ENCODE results near the gene NR2F2. TPM values are rescaled to one million over a fixed set of nuclear protein-coding genes. Genes with fewer than 3 reads are reported as not detected.
A peak's percentile ranks its signal among the peaks of the same experiment; 100 is the strongest.

Gene NR2F2
- total RNA-seq, 1 experiment from 2014 or later = 140 TPM

DNA sequence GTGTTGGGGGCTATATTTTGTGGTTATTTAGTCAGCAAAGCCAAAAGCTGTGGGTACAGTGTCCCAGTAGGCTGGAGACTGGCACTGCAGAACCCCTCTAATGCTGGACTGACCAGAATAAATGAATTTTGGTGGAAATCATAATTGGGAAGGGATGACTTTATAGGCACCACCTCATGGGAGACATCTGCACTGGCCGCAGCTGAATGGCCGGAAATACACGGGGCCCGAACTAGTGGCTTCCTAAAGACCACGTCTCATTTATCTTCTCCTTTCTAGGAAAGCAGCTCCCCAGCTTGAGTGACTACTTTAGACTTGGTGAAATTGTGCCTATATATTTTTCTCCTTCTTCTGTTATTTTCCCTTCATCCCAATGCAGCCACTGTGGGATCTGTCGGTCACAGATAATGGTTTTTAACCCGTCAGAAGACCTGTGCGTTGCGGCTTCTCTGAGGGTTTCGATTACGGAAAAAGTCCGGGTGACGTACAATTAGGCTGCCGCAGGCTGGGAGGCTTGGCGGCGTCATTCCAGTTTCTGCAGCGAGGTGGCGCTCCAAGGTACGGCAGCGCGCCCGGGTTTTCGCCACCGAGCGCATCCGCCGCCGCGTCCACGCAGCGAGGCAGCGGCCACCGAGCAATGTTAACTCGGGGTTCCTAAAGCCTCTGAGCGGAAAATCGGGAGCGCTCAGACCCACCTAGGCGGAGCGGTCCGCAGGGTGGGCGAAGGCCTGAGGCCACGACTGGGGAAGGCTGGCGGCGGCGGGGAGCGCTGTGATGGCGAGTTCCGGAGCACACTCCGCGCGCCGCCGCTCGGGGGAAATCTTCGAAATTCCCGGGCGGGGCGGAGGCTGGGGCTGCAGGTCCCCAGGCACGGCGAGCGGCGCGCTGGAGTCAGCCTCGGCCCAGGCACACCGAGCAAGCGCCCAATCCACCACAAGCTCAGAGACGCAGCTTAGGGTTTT lies 26.3 kb downstream of the NR2F2 start:
- DNase-seq = peak; percentile 82 to 92
- Mint-ChIP-seq H3K27ac (ENCODE audit: unreplicated experiment) (peak overlapping the region; percentile 83), H3K4me1 (ENCODE audit: low read depth, unreplicated experiment) (peaks cover 8% of the 10 kb centered on the region), H3K36me3 (ENCODE audit: insufficient read depth, unreplicated experiment) (peaks cover 44% of the 10 kb centered on the region), H3K4me3 (ENCODE audit: unreplicated experiment) (peak overlapping the region; percentile 82), H3K27me3 (ENCODE audit: insufficient read depth, unreplicated experiment) (no peaks in the 10 kb centered on the region), H3K9me3 (ENCODE audit: unreplicated experiment) (no peaks in the 10 kb centered on the region)
- no TSS peak for BruUV-seq (replicated peaks)
- H3K4me3 ChIP-seq (ENCODE audit: low read depth, low read length) = peak overlapping the region; percentile 80
- no peaks in the 10 kb centered on the region for H3K4me1 ChIP-seq
- ChIA-PET POLR2A (no interaction called here), CTCF (interaction anchor here (0.6 to 0.7 kb wide), 2 partner anchors 26 to 95 kb away, joined by 3 read pairs; no protein-coding TSS in a partner anchor)
- H3K36me3 ChIP-seq (ENCODE audit: control insufficient read depth, insufficient read depth, low read length) = no peaks in the 10 kb centered on the region
- H3K27me3 ChIP-seq (replicated peaks; ENCODE audit: control insufficient read depth, insufficient read depth, low read length) = no peaks in the 10 kb centered on the region
- TF ChIP-seq, protein P1, sequence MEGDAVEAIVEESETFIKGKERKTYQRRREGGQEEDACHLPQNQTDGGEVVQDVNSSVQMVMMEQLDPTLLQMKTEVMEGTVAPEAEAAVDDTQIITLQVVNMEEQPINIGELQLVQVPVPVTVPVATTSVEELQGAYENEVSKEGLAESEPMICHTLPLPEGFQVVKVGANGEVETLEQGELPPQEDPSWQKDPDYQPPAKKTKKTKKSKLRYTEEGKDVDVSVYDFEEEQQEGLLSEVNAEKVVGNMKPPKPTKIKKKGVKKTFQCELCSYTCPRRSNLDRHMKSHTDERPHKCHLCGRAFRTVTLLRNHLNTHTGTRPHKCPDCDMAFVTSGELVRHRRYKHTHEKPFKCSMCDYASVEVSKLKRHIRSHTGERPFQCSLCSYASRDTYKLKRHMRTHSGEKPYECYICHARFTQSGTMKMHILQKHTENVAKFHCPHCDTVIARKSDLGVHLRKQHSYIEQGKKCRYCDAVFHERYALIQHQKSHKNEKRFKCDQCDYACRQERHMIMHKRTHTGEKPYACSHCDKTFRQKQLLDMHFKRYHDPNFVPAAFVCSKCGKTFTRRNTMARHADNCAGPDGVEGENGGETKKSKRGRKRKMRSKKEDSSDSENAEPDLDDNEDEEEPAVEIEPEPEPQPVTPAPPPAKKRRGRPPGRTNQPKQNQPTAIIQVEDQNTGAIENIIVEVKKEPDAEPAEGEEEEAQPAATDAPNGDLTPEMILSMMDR (IDR thresholded peaks at IDR 0.05; ENCODE audit: insufficient read depth in 1 of 2, low read depth in 1 of 2, low read length in 1 of 2, severe bottlenecking in 1 of 2, unreplicated experiment in 1 of 2) = peak; percentile 90 to 96
- no peaks in the 10 kb centered on the region for H3K9me3 ChIP-seq
- intact Hi-C loops (cut with micrococcal nuclease; ENCODE audit: unreplicated experiment) = loop anchor here (1.0 to 5.0 kb wide), 6 partner anchors 106 to 1401 kb away; no protein-coding TSS in a partner anchor

DNA sequence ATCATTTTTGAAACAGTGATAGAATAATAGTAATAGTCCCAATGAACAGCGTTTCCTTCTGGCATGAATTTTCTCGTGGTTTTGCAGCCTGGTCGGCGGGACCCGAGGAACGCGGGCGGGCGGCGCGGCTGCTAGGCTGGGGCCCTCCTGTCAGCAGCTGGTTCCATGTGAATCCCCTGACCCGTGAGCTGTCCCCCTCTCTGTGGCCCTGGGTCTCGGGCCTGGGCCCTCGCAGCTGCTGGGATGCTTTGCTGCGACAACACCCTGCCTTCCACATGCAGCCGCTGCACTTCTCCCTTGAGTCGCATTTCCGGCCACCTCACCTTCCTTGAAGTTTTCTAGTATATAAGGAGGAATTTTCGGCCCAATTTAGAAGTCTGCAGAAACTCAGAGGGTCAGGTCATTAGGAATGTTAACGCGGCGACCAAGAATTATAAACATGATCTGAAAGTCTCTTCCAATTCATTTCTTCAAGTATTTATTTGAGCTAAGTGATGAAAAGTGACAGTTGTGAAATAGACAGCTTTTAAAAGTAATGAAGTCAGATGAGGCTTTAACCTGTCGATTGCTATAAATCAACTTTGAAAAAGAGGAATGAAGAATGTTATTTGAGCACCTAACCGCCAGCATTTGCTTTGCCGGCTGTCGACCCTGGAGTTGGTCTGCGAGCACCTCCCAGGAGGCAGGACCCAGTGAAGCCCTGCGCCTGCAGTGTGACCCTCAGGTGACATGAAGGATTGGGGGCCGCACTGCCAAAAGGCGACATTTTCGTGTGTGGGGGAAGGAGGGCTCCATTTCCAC lies 27.7 kb downstream of the NR2F2 start:
- Mint-ChIP-seq H3K36me3 (ENCODE audit: insufficient read depth, unreplicated experiment) (peaks cover 30% of the 10 kb centered on the region), H3K4me1 (ENCODE audit: low read depth, unreplicated experiment) (peaks cover 8% of the 10 kb centered on the region), H3K27ac (ENCODE audit: unreplicated experiment) (peak overlapping the region; percentile 83), H3K4me3 (ENCODE audit: unreplicated experiment) (peak overlapping the region; percentile 82), H3K9me3 (ENCODE audit: unreplicated experiment) (no peaks in the 10 kb centered on the region), H3K27me3 (ENCODE audit: insufficient read depth, unreplicated experiment) (no peaks in the 10 kb centered on the region)
- Histone ChIP-seq H3K27me3 (replicated peaks; ENCODE audit: control insufficient read depth, insufficient read depth, low read length) (no peaks in the 10 kb centered on the region), H3K4me3 (ENCODE audit: low read depth, low read length) (no peak overlapping the region), H3K9me3 (no peaks in the 10 kb centered on the region), H3K36me3 (ENCODE audit: control insufficient read depth, insufficient read depth, low read length) (no peaks in the 10 kb centered on the region), H3K4me1 (no peaks in the 10 kb centered on the region)
- ChIA-PET POLR2A (no interaction called here), CTCF (no interaction called here)
- TF ChIP-seq, protein P1 (IDR thresholded peaks at IDR 0.05; ENCODE audit: insufficient read depth in 1 of 2, low read depth in 1 of 2, low read length in 1 of 2, severe bottlenecking in 1 of 2, unreplicated experiment in 1 of 2) = no peak
- no TSS peak for BruUV-seq (replicated peaks)
- intact Hi-C loops (cut with micrococcal nuclease; ENCODE audit: unreplicated experiment) = loop anchor here (5.0 kb wide), 2 partner anchors 104 to 1399 kb away; no protein-coding TSS in a partner anchor
- no peak for DNase-seq

All from Caco-2 (cell line).